SK-N-SH (cell line): Measurements from ENCODE around the gene GYPA.
"Not testable (repeated sequence)": the region's sequence is repeated elsewhere in the genome, so short reads cannot be mapped to it uniquely, and the experiment has no call there.

Source experiments
- CTCF ChIP-seq: fragments of 200-600 bp; sonication (generic); IDR thresholded peaks from 2 replicates; pipeline ENCODE4 v1.6.1; 2017; ENCODE audit warnings: antibody characterized with exemption, mild to moderate bottlenecking, moderate library complexity
- EP300 ChIP-seq, 2 experiments: IDR thresholded peaks; 2 replicates each; pipeline versions ENCODE4 v1.4.0 to v1.6.1; 2012; ENCODE audit warnings: borderline replicate concordance in 1 of 2, low read depth in 1 of 2, low read length in 1 of 2
- EZH2phosphoT487 ChIP-seq: fragments of 200-600 bp; sonication (generic); IDR thresholded peaks from 2 replicates; pipeline ENCODE4 v1.6.1; 2017; ENCODE audit warnings: low read depth, mixed run types, mild to moderate bottlenecking, antibody characterized with exemption, moderate library complexity, borderline replicate concordance
- GATA2 ChIP-seq: sonication (generic); formaldehyde crosslinking; IDR thresholded peaks from 2 replicates; pipeline ENCODE4 v1.5.0; 2020; ENCODE audit warnings: mild to moderate bottlenecking, missing genetic modification reagents
- JUND ChIP-seq: IDR thresholded peaks from 2 replicates; pipeline ENCODE4 v1.4.0; 2012
- RCOR1 ChIP-seq: fragments of 150-350 bp; IDR thresholded peaks from 2 replicates; pipeline ENCODE4 v1.6.1; 2017; ENCODE audit warnings: antibody characterized with exemption, low read length
- REST ChIP-seq: IDR thresholded peaks from 2 replicates; pipeline ENCODE4 v1.6.1; 2012; ENCODE audit warnings: mild to moderate bottlenecking, low read depth, low read length, moderate library complexity
- RFX5 ChIP-seq: IDR thresholded peaks from 2 replicates; pipeline ENCODE4 v1.6.1; 2012; ENCODE audit warnings: mild to moderate bottlenecking, improper control_type of control experiment, low read length
- RXRA ChIP-seq: IDR thresholded peaks from 2 replicates; pipeline ENCODE4 v1.4.0; 2012; ENCODE audit warnings: low read depth, mild to moderate bottlenecking, borderline replicate concordance
- SIN3A ChIP-seq: IDR thresholded peaks from 2 replicates; pipeline ENCODE4 v1.6.1; 2012; ENCODE audit warnings: low read depth, mild to moderate bottlenecking, low read length, moderate library complexity, borderline replicate concordance

GRCh38 chr4:144142690-144143326, 2.3 kb upstream of the GYPA start:
- TF ChIP-seq REST; EP300 (IDR thresholded peaks at IDR 0.05; ENCODE audit: borderline replicate concordance in 1 of 2, low read depth in 1 of 2, low read length in 1 of 2); SIN3A; EZH2phosphoT487; RFX5; JUND; RCOR1; RXRA; GATA2 (CRISPR knock-in tag): not testable (repeated sequence)
- peak; percentile 81 for TF ChIP-seq CTCF
